HG02943 (cell line): Measurements from ENCODE around the gene PDE4B.
A peak's percentile ranks its signal among the peaks of the same experiment; 100 is the strongest.

Source experiments
- ATAC-seq: cut with Tn5 transposase; IDR thresholded peaks from one replicate; pipeline ENCODE4 v1.9.1; 2021; ENCODE audit warnings: mild to moderate bottlenecking, low read depth, moderate library complexity; ENCODE audit not compliant: unreplicated experiment

The PDE4B gene

DNA sequence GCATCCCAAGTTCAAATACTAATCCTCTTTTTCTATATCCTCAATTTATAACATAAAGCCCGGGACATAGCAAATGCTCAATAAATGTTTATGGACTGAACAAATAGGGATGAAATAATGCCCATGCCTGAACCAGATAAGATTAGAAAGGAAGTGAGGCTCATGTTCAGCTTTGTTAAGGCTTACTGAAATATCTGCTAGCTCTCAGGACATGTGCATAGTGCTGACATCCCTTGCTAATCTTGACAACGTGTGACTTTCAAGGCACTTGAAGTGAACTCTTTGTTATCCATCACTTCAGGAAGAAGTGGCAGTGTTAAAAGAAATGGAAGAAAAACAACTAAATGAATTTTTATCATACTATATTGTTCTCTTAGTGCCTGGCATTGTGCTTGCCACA is 481.0 kb downstream of the PDE4B start:
- no peak for ATAC-seq

DNA sequence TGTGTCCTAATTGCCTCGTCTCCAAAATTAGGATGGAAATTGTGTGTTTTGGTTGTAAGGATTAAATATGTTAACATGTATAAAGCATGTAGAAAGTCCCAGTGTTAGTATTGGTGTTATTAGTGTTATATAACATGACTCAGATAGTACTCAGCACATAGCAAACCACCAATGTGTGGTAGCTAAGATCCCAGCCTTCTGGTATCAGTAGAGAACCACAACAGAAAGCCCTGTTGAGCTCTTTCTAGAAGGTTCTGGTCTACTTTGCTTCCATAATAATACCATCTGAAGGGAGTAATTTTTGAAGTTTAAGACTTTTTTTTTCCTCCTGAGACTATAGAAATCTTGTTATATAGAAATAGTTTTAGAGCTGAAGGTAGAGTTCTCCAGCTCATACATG is 481.9 kb downstream of the PDE4B start:
- no peak for ATAC-seq

DNA sequence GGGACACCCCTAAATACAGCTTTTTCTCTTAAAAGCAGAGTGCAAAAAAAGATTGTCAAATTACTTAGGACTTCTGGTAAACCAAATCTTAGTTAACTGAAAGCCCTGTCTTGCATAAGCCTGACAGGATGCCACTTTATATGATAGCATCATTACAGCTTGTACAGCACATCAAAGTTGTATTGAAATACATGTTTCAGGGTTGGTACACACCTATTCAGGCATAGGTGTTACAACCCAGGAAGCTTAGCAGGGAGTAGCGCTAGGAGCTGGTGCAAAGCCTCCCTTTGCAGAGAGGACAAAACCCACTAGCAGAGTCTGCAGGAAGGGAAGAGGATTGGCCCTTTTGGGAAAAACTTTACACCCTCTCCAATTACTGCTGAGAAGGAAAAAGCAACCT is 482.4 kb downstream of the PDE4B start:
- no peak for ATAC-seq

DNA sequence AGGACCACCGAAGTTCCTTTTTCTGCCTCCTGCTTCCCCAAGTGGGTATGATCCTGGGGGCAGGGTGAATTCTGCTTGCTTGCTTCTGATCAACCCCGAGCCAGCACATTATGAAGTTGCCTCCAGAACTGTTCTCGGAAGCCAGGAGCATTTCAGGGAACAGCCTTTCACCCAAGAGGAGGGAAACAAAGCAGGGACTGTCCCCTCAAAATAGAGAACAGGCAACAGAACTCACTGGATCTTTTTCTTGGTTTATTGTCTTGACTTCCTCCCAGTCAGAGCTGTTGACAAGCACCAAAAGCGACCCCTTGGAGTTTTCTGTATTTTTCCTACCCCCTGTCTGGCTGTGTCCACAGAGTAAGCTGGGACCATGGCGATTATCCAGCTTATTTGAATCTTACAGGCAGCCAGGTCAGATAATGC is 482.9 kb downstream of the PDE4B start:
- no peak for ATAC-seq

DNA sequence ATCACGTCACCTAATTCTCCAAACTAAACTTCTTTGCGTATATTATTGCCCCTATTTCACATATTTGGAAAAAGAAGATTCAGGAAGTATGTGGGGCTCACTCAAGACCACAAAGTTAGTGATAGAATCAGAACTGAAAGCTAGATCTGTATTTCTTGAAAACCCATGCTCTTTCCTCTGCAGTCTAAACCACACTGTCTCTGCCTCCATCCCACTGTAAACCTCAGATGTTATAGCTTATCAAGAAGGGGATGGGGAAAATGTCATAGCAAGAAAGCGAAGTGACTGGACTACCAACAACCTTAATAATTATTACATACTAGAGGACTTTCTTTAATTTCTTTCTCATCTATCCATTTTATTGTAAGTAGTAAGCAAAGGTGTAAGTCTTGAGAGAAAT is 483.5 kb downstream of the PDE4B start:
- ATAC-seq = peak; percentile 57

DNA sequence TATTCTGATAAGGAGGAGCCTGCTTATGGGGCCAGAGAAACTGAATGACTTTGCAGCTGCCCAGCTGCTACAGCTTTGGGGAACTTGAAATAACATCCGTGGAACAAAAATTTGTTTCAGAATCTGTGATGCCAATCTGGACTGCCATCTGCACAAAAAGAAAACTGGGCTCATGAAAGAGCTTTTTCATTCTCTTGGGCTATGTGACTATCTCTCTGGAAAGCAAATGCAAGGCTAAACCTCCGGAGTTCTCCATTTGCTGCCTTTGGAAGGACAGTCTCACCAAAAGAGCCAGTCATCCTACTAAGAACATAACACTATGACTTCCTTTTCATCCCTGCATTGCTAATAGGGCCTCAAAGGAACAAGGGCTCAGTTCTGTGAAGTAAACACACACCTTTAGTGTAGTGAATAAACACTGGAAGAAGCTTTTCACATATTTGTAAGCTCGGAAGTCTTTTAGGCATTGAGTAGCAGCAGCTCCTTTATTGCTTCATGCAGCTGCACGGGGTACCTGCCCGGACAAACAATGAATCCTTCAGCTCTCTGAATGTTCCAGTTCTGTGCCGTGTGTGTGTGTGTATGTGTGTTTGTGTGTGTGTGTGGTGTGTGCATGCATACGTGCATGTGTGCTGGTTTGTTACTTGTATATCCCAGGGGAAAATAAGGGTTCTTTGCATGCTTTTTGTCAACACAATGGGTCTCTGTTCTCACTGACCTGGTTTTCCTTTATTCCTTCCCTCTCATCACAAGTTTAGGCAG is 485.7 kb downstream of the PDE4B start:
- ATAC-seq = no peak

DNA sequence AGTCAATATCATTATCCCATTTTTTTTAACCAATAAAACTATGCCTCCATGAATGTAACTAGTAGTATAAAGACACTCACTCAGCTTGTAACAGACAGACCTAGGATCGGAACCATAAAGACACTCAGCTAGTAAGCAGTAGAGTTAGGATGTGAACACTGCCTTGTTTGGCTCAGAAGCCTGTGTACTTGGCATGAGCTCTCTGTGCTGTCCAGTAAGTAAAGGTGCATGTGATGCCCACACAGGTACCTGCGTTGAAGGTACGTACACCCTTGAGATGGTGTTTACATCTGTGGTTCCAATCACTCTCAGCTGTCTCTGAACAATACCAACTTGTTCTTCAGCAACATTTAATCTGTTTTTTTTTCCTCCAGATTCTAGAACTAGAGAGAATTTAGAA is 489.1 kb downstream of the PDE4B start:
- no peak for ATAC-seq

DNA sequence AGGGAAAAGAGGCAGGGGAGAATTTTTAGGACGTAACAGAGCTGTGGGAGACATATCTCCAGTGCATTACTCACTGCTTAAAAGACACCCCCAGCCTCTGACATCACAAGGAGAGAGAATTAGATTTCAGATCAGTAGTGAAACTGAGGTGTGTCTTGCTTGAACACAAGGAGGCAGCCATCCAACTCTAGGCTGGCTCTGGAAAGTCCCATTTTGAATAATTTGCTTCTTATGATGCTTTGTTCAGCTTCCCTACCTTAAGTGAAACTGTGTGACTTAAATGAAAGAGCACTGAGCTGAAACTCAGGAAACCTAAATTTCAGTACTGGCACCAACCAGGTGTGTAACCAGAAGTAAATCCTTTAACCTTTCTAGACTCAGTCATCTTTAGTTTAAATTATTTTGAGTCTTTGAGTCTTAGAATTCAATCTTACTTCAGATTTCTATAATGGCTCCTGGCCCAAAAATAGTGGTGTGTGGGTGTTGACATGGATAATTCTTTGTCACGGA is 489.7 kb downstream of the PDE4B start:
- ATAC-seq = peak; percentile 79

DNA sequence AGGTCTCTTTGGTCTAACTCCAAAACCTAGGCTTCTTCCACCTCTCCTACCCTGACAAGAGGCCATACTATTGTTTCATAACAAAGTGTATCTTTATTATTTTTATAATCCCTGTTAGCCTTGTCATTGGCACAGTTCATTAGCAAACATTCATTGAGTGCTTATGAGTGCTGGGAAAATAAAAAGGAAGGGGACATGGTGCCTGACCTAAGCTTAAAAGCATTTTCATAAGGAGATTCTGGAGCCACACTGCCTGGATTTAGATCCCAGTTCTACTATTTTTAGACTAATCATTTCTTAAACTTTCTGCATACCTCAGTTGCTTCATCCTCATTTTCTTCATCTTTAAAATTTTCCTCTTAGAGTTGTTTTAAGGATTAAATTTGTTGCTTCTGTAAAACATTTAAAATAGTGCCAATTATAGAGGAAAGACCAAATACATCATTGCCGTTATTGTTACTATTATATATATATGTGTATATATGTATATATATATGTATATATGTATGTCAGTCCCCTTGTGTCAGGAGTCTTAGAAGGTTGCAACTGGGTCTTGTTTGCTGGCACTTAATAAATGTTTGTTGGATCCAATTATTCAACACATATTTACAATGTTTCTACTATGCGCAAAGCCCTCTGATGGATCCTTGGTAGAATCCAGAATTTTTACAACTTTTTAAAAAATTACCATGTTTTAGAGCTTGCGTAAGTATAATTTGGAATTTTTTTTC is 490.4 kb downstream of the PDE4B start:
- peak; percentile 5 for ATAC-seq

DNA sequence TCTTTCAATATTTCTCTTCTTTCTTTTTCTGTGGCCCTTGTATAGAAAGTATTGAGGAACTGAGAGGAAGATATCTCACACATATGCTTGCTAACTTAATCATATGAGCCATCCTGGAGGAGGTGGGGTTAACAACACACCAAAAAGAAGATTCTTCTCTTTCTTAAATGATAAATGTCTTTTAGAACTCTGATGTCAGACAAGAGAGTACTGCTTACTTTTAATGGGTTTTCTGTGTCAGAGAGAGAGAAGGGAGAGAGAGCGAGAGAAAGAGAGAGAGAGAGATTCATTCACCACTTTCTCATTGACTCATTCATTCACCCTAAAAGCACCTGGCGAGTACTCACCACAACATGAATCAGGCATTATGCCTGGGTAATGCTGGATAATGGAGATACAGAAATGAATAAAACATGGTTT is 490.9 kb downstream of the PDE4B start:
- ATAC-seq = peak; percentile 42

DNA sequence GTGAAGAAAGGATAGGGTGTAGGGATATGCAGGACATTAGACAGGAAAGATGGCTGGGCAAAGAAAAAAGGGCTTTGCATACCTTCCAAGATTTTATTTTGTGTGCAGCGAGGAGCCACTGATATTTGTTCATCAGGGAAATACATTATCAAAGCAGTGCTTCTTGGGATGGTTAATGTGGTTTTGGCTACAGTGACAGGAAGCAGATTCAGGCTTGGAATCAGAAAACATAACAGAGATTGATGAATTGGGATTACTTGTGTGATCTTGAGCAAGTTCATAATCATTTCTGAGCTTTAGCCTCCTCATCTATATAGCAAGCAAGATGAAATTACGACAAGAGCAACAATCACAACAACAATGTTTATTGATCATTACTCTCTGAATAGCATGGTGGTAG is 492.1 kb downstream of the PDE4B start:
- no peak for ATAC-seq

DNA sequence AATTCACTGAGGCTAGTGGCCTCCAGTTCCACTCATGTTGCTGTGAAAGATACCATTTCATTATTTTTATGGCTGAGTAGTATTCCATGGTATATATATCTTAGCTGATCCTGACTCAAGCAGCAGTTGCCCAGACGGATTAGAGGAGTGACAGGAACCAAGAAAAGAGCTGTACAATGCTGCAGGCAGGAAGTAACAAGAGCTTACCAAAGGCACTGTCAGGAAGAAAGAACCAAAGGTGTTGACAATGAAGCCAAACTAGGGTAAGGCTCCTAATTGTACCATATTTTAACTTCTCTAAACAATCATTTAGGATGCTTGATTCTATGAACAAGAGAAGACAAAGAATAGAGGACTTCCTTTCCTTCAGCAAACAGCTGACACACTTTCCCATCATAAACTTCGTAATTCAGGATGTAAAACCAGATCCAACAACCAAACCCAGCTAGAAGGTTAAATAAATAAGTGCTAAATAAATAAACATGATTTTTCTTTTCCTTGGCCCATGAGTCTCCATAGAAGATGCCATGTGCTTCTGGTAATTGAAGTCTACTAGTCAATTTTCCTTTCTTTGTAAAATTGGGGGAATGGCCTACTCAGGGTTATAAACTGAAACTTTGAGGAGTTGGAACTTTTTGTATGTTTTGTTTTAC is 493.0 kb downstream of the PDE4B start:
- no peak for ATAC-seq

DNA sequence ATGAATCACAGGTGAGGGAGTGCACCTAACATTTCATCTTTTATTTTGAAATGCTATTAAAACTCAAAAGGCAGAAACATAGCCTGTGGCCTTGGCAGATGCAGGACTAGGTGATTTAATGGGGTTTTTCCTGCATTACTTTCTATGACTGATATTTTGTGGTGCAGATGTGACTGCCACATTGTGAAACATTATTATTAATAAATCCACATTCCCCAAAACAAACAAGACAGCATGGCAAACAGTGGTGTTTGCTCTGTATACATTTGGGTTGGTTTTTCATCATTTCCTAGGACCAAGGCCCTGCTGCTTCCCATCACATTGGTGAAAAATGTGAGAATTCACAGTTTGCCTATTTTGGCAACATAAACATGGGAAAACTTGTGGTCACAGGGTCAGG is 493.6 kb downstream of the PDE4B start:
- no peak for ATAC-seq

DNA sequence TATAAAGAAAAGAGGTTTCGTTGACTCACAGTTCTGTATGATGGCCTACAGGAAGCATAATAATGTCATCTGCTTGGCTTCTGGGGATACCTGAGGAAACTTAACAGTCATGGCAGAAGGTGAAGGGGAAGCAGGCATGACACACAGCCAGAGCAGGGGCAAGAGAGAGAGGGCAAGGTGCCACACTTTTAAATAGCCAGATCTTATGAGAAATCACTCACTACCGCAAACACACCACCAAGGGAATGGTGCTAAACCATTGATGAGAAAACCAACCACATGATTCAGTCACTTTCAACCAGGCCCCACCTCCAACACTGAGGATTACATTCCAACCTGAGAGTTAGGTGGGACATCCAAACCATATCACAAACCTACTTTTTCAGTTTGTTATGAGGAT is 495.4 kb downstream of the PDE4B start:
- no peak for ATAC-seq

DNA sequence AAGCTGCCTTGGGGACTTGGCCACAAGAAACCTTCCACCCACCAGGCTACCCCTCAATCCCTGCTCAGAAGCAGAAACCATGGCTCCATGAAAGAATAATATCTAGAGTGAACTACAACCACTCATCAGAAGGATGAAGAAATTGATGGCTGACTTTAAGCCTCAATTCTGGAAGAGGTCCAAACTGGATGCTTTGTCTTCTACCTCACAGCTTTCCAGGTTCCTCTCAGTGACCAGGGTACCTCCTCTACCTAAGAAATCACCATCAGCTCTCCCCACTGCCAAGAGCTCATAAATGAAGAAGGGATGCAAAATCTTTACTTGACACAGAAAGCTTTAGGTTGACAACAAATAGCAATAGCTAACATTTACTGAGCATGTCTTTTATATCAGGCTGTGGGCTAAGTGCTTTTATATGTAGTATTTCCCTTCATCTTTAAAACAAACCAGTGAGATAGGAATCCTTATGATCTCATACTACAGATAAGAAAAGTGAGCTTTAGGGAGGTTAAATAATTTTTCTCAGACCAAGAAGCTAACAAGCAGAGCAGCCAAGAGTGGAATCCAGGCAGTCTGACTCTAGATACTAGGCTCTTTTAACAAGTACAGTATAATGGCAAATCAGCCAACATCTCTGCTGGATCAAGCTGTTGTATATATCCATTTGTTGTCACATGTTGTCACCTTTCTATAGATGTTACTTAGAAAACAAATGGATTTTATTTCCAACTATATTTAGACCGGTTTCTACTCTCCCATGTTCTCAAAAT is 498.3 kb downstream of the PDE4B start:
- ATAC-seq = no peak

DNA sequence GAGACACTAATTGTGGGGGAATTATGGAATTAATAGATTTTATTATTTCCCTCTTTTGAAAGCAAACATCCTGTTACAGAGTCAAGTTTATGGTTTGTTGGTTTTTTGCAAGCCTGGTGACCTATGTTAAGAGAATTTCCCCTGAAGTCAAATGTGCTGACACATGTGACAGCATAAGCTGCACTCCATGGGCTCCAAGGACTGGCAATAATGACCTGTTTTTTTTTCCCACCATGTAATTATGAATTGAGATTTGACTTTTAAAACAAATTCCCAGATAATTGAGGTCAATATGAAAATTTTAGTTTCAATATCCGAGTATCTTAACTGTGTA is 498.8 kb downstream of the PDE4B start:
- ATAC-seq = no peak

DNA sequence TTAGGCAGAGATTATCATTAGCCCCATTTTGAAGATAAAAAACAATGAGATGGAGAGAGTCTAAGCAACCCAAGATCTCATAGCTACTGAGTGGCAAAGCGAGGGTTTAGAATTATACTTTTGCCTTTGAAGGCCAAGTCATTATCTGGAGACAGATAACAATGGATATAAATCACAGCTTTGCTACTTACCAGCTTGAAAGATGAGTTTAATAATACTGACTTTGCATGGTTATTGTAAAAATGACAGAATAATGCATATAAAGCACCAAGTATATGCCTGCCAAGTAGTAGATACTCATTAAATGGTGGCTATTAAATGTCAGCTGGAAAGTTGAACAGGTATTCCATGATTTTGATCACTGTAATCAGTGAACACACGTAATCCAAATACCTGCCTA is 499.6 kb downstream of the PDE4B start:
- ATAC-seq = no peak

DNA sequence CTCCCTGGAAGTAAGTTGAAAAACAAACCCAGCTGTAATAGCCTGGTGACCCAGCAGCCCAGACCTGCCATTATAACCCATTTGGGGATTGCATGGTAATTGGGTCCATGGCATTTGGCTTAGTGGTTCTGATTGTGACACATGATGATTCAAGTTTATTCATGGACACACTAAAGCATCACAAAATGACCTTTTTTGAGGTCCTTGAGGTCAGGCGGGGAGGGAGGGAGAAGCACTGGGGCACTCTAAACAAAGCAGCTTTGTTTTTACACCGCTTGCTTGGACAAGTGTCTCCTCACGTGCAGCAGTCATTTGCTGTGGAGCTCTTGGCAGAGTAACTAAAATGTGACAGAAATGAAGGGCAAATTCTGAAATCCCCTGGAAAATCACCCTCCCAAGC is 500.2 kb downstream of the PDE4B start:
- ATAC-seq = no peak

DNA sequence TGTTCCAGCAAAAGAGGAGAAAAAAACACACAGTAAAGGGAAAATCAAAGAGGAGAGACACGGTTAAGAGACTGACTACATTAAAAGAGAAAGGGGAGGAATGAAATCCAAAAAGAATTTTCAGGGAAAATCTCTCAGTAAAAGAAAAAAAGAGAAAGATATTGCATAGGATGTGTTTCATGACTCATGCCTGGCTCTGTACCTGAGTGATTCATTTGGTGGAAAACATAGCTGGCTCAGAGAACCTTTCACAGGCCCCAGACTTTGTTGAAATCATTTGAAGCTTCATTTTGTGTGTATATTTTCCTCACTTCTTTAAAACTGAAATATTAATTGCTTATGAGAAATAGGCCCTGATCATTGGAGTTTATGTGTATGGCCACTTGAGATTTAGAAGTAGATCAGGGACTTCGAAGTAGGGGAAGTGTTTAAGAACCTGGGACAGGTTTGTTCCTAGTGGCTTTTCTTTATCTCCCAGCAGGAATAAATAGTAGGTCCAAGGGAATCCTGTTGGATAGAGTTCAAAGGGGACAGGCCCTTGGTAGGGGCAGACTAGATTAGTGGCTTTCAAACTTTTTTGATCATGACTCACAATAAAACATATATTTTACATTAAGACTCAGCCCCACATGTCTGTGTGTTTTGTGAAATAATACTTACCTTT is 502.1 kb downstream of the PDE4B start:
- no peak for ATAC-seq

DNA sequence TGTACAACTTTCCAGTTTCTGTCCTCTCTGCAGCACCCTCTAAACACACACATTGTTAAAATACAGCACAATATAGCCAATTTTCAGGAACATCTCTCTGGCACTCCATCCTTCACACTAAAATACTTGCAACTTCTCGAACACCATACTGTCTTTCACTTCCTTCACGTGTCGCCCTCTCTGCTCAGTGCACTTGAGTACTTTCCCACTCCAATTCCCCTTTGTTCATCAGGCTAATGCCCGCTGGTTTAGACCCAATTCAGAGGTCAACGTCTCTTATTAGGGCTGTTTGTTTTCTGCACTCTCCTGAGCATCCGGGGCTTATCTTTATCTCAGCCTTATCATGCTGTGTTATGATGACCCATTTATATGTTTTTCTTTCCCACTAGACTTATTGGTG is 503.1 kb downstream of the PDE4B start:
- no peak for ATAC-seq
